Stimulated activated CD8-positive, alpha-beta memory T cell treated with anti-CD3 and anti-CD28 coated beads, Interleukin-15, amount 100 ng/mL, for 4 hours (primary cell): Measurements from ENCODE around the gene PRKN.

Experiments used
- DNase-seq, 2 donors: peaks; one replicate each; pipeline ENCODE4 v3.0.0-alpha.2; 2020; ENCODE audit warnings: low read depth in 2 of 2

PRKN gene

DNA sequence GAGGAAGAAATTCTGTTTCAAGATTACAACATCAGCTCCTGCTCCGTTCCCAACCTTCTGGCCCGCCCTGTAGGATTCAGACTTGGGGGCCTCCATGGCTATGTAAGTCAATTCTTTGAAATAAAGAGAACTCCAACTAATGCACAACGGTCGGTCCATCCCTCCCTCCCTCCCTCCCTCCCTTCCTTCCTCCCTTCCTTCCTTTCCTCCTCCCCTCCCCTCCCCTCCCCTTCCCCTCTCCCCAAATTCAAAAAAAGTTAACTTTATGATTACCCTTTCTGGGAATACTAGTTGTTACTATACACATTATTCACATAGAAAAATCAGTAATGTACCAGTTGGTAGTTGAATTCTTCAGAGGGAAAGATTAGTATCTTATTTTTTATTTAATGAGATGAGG is 1274.0 kb downstream of the PRKN start:
- no peak for DNase-seq

DNA sequence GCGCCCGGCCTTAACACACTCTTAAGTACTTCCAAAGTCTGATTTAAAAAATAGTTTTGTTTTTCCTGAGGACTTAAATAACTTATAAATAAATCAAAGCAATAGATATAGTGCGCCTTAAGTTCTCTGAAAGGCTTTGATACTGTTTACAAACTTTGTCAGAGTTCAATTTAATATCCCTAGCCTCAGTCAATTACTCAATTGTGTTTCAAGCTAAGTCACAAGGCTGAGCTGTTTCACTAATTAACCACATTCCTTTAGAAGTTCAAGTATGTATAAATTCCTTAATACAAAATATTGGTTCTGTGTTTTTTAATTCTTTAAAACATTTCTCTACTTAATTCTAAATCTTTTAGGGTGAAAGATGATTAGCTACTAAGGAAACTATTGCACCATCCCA is 1275.3 kb downstream of the PRKN start:
- DNase-seq, result no peak

DNA sequence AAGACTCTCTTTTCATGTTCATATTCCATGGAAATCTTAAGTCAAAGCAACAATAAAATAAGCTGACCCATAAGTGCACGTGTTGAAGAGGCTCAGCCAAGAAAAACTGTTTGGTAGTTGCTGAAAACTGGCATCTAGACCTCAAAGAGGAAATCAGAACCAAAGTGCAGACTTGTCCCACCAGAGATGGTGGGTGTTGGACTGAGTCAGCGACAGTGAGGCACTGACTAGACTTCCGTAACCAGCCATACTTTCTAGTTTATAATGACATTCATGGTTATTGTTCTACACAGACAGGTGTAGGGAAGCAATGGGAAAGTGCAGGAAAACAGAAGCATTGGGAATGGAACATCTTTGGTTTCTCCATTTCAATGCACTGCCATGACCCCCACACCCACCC is 1278.0 kb downstream of the PRKN start:
- no peak for DNase-seq

DNA sequence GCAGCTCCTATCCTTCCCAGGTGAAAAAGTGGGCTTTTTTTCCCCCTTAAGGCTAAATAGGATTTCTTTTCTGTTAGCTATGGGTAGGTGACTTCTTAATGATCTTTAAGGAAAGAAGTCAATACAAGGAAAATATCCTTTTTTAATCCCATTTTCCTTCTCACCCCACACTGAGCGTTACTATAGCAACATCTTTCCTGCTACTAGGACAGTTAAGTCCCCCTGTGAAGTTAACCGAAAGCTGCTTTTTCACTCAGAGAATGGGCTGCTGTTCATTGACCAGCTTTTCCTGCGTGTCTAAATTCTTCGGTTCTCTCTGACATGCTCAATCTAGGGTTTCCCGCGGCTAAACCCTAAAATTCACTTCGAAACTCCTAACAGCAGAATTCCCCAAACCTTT is 1280.6 kb downstream of the PRKN start:
- no peak for DNase-seq

DNA sequence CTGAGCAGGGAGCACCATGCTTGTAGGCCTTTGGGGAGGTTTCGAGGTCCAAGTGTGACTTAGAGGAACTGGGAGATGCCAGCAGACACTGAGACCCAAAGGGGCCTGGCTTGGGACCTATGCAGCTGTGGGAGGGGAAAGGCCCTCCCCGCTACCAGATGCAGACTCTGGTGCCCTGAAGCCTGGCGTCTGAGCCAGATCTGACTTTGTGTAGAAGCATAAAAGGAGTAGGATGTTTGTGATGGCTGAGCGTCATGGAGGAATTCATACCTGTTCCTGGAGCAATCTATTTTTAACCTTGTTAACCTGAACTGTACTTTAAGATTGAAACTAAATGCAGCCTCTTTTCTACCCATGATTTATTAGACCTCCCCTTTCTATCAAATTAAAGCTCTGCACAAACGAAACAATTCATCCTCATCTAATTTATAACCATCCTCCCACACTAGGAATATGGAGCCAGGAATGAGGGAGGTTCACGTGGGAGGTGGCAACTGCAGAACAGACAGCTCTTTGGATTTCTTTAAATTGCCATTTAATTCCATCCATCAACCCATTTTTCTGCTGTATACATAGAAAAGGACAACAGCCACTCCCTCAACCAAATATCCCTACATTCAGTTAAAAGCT is 1281.2 kb downstream of the PRKN start:
- no peak for DNase-seq

DNA sequence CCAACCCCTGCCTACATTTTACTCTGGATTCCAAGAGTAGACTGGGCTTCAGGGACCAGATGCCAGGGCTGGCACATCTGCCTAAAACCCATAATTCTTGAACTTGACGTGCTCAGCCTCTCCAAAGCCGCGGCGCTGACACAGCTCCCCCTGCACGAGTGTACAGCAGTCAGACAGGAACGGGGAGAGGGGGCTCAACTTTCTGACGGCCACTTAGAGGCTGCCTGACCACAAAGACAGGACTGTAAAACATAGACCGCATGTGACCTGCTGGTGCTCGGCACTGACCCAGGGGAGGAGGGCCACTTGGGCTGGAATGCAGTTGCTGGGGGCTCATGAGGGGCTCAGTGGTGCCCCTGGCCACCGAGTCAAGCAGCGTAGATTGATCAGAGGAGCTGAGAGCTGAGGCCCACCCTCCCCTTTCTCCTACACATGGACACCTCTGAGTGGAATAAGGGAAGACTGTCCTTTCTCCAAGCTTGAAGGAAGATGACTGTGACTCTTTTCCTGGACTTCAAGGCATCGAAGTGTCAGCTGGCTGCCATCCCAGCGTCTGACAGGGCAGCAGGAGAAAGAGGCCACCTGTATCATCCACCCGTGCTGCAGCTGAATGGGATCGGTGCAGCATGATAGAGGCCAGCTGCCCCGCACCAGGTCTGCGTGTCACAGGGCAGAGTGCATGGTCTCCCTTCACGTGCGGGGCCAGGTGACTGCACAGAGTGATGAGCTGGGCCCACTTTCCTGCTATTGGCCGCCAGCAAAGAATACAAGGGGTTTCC is 1282.4 kb downstream of the PRKN start:
- DNase-seq, result no peak

DNA sequence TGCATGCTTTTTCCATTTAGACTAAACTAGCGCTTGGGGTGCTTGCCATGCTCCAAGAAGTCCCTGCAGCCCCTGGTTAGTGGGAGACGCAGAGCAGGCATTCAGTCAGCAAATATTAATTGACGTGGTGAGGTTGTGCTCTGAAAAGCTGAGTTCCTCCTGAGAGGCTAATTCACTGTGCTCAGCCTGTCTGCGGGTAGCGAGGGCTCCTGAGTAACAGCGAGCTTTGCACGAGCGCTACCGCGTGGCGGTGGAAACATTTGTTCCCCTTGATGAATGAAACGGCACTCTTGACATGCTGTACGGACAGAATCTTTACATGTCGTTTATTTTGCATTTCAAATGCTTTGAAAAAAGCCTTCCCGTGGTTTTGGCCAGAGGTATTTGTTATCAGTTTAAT is 1283.1 kb downstream of the PRKN start:
- no peak for DNase-seq

DNA sequence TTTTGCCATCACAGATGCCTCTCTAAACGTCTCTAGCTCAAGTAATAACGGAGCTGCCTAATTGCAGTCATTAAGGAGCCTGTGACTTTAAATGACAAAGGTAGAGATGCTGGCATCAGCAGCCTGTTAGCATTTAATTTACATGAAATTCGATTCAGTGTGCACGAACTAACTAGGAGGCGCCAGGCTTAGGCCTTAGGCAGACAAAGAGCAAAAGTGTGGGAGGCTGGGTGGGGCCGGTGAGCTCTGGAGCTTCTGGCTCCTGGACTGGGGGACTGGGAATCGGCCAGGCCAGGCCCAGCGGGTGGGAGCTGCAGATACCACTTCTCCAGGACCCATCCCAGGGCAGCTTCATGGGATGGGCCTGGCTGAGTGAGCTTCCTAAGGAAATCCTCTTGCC is 1283.7 kb downstream of the PRKN start:
- DNase-seq, result no peak

DNA sequence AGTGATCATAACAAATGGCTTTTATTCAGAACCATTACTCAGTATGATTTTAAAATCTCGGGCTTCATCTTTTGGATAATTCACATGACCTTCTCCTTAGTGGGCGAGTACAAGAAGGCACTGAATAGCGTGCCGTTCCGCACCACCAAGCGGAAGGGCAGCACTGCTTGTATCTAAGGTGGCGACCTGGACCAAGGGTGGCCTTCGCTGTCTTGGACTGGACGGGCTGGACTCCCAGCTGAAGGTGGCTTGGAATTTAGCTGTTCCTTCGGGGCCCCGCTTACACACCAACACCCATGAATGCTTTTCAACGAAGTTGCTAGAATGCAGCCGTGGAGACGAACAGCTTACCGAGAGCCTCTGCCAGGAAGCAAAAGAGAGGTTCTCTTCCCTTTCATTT is 1285.1 kb downstream of the PRKN start:
- no peak for DNase-seq

DNA sequence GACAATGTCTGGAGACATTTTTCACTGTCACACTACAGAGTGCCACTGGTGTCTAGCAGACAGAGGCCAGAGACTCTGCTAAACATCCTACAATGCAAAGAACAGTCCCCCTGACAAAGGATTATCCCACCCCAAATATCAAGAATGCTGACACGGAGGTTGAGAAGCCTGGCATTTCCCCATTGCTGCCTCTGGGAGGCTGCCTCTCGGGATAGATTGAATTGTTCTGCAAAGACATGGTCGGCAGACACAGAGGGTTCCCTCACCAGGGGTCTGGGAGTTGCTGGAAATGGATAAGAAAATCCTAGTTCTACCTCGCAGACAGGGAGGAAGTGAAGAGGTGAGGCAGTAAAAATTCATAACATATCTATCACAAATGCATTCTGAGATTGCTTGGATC is 1287.3 kb downstream of the PRKN start:
- DNase-seq, result no peak

DNA sequence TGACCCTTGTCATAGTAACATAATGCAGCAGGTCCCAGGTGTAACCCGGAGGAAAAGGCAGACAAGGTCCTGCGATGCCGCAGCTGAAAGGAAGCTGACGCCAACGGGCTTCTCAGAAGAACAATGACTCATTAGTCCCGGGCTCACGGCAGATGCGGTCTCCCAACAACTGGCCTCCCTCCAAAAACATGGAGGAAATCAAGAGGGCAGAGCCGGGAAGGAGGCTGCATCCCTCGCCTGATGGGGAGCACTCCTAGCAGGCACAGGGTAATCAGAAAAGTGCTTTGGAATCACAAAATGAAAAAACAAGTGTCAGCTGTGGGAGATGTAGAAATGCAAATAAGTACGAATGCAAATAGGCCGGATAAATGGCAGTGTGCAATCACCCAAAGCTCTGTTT is 1288.5 kb downstream of the PRKN start:
- no peak for DNase-seq

DNA sequence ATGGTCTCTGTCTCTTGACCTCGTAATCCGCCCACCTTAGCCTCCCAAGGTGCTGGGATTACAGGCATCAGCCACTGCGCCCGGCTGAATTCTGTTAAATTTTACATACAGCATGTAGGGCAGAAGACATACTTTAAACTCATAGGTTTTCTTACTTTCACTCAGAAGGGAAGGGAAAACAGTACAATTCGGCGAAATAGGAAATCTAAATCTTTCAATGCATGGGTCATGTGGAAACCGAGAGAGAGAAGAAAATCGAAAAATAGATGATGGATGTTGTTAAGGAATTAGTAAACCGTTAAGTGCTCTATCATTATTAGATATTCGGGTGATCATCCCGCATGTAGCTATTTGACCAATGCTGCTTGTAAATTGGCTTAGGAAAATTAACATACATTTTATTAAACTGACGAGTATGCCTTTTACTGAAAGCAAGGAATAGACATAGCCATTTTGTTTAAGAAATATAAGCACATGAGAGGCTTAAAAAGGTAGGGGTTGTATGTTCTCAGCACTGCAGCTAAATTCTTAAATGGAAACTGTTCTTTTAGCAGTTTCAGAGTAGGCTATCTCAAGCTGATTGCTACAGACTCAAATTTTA is 1289.0 kb downstream of the PRKN start:
- DNase-seq, result no peak

DNA sequence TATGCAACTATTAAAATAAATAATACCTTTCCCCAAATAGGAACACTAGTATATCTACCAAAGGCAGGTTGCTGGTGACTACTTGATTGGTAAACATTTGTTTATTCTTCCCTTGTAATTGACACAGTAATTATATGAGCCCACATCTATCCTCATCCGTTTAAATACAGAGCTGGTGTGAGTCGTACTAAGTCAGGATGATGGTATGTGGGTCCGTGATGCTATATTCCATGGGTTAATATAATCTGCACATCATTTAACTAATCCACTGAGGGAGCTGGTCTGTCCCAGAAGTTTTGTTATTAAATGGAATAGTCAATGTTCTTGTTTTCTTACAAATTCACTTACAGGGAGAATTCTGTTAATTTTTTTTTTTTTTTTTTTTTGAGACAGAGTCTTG is 1289.7 kb downstream of the PRKN start:
- no peak for DNase-seq

DNA sequence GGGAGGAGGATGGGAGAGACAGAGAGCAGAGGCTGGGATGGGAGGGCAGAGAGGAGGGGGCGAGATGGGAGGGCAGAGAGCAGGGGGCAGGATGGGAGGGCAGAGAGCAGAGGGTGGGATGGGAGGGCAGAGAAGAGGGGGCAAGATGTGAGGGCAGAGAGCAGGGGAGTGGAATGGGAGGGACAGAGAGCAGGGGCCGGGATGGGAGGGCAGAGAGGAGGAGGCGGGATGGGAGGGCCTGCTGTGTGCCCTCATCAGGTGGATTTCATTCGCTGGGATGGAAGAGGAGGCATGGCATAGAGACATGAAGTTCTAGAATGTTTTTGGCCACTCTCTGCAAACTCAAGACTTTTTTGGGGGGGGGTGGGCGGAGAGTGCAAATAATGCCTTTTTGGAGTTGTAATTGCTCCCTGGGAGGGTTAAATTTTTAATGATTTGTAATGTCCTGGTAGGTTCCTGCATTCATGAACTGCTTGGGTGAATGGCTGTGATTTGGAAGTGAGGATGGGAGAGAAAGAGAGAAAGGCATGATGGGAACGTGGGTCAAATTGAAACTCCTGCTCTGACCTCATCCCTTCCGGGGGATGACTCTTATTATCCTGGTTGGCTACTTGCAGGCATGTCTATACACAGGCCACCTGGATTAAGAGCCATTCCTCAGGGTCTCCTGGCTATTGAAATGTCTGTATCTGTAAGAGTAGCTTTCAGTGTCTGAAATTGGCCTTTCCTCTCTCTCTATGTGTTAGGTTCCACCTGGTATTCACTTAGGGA is 1291.3 kb downstream of the PRKN start:
- no peak for DNase-seq

DNA sequence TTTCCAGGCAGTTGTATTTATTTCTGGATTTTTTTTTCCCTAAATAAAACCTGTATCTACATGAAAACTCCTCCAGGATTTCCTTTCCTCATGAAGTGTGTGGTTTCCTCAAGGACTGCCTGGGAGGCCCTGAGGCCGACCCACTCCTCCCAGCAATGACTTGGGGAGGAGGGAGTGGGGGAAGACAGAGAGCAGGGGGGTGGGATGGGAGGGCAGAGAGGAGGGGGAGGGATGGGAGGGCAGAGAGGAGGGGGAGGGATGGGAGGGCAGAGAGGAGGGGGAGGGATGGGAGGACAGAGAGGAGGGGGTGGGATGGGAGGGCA is 1291.9 kb downstream of the PRKN start:
- no peak for DNase-seq

DNA sequence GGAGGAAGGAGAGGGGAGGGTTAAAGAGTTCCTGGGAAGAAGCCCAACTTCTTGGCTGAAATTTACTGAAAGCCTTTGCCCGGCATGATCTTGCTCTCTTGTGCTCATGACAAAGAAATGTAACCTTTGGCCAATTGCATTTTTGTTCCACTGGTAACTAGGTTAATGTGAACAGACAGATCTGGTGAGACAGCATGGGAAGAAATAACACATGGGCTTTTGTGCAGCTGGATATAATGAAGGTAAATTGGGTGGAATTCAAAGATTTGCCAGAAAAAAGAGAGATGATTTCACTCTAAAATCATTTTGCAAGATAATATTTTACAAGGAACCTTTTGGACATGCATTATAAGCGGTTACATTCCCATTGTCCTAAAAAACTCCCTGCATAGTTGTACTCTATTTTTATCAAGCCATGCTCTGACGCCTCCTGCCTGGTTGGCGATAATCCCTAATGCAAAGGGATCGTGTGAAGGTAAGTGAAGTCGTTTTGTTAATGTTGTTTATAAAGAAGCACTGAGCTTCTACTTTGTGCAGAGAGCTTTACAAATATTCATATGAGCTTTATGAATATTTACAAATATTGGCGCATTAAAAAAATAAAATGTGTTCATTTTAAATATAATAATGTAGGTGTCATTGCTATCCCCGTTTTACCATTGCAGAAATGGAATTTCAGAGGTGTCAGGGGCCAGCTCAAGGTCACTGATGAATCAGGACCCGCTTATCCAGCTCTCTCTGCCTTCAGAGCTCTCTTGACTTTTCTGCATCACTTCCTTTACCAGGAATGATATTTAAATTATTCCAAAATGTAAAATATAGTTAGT is 1292.4 kb downstream of the PRKN start:
- no peak for DNase-seq

DNA sequence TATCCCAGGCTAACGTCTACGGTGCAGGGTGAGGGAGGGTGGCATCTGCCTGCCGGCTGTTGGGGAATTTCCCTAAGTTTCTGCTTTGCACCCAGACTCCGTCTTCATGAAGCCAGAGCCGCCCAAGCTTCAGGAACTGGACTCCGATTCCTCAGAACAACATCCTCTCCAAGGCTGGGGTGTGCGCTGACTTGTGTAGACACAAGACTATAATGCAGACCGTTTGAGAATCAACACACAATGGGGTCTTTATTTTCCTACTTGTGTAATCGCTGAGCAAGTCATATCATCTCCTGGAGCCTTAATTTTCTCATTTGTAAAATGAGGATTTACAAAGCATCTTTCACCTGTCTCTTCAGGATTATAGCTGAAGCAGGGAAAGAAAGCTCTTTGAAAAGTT is 1293.2 kb downstream of the PRKN start:
- no peak for DNase-seq

DNA sequence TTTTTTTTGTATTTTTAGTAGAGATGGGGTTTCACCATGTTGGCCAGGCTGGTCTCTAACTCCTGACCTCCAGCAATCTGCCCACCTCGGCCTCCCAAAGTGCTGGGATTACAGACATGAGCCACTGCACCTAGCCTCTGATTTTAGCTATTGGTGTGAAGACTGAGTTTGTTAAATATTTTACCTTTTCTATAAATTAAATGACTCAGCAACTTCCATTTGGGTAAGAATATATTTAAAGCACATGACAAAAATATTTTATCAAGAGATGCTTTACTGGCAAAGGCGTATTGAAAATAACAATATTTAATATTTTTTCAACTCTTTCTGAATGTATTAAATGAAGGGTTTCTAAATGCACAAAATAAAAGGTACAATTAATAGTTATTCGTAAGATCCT is 1295.0 kb downstream of the PRKN start:
- no peak for DNase-seq

DNA sequence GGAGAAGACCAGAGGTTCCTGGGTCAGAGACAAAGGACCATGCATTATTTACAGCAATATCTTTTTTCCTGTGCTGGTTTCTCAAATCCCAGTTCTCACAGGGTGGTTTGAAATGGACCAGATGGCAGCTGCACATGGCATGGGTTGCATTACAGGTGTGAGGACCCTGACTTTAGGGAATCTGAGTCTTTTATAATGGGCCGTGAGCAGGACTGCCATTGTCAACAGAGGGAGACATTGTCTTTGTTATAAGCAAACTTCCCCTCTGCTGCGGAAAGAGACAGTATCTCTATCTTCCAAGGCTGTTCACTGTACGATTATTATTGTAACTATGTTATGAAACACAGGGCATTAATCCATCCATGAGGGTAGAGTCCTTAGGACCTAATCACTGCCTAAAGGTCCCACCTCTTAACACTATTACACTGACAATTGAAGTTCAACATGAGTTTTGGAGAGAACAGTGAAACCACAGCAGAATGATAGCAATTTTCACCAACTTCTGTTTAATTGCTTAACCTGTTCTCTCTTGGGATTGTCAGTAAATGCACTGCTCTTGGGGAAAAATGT is 1297.6 kb downstream of the PRKN start:
- no peak for DNase-seq

DNA sequence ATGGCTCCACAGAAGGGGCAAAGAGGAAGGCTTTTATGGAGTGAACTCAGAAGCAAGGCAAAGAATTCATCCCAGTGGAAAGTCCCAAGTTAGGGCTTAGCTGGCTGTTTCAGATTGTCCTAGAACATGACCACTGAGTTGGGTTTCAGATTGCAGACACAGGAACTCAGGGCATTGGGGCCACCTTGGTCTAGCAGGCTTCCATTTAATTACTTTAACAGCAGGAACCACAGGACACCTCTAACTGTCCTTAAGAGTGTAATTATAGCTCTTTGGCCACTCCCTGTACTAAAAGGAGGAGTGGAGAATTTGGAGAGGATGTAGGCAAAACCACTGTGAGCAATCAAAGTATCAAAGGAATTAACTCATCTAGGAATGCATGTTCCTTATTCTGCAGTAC is 1303.1 kb downstream of the PRKN start:
- DNase-seq, result no peak
